Esophagus muscularis mucosa (tissue), 4 donors: Measurements from ENCODE around the gene FBLIM1. TPM values are rescaled to one million over a fixed set of nuclear protein-coding genes. Genes with fewer than 3 reads are reported as not detected.
A peak's percentile ranks its signal among the peaks of the same experiment; 100 is the strongest.

Experiments
- DNase-seq: peaks from one replicate; pipeline ENCODE4 v3.0.0-alpha.2; 2017; ENCODE audit errors: extremely low spot score
- H3K27ac ChIP-seq, 4 donors: fragments of 200-600 bp; sonication (generic); replicated peaks in 1 of 4; 1 replicate in 3 of 4; 2 replicates in 1 of 4; pipeline ENCODE4 v1.5.1; 2016 to 2019; ENCODE audit warnings: mild to moderate bottlenecking in 1 of 4
- H3K27me3 ChIP-seq, 4 donors: fragments of 200-600 bp; sonication (generic); one replicate each; pipeline versions ENCODE4 v1.5.1 to v1.6.0; 2016 to 2019
- H3K36me3 ChIP-seq, 4 donors: fragments of 200-600 bp; sonication (generic); one replicate each; pipeline ENCODE4 v1.5.1; 2016 to 2019
- H3K4me1 ChIP-seq, 4 donors: fragments of 200-600 bp; sonication (generic); one replicate each; pipeline ENCODE4 v1.5.1; 2016 to 2019
- H3K4me3 ChIP-seq, 4 donors: fragments of 200-600 bp; sonication (generic); 1 replicate in 2 of 4; 2 replicates in 2 of 4; pipeline ENCODE4 v1.5.1; 2016 to 2019; ENCODE audit warnings: mild to moderate bottlenecking in 4 of 4, moderate library complexity in 1 of 4
- H3K9me3 ChIP-seq, 4 donors: fragments of 200-600 bp; sonication (generic); 1 replicate in 3 of 4; 2 replicates in 1 of 4; pipeline ENCODE4 v1.5.1; 2016 to 2019
- EP300 ChIP-seq: sonication (generic); formaldehyde crosslinking; IDR thresholded peaks from one replicate; pipeline ENCODE4 v1.6.1; 2017; ENCODE audit warnings: antibody characterized with exemption
- POLR2A ChIP-seq: fragments of 450-650 bp; IDR thresholded peaks from one replicate; pipeline ENCODE4 v1.6.1; 2017; ENCODE audit warnings: antibody characterized with exemption, moderate library complexity, mild to moderate bottlenecking, low read depth
- POLR2AphosphoS5 ChIP-seq, 2 donors: sonication (generic); formaldehyde crosslinking; IDR thresholded peaks; one replicate each; pipeline ENCODE4 v1.6.1; 2017; ENCODE audit warnings: antibody characterized with exemption in 2 of 2
- WGBS: methylation state at CpG from one replicate; pipeline ENCODE4 v1.1.5; 2018; 5-methylcytosine and 5-hydroxymethylcytosine counted together
- intact Hi-C: fragments of 100-400 bp; cut with DNase I; formaldehyde crosslinking; loops from one replicate; pipeline ENCODE4 v1.15.1; 2023
- total RNA-seq, 4 donors: library from RNA; depleted of rRNA; stranded (reverse); fragments of >200 nt; gene quantifications; one replicate each; pipeline versions ENCODE4 v1.1.0 to v1.2.1, GENCODE V29; 2016
- TF ChIP-seq, protein P1 (sequence below), 3 experiments: fragments of 200-600 bp in 2 of 3; fragments of 450-650 bp in 1 of 3; sonication (generic) in 2 of 3; IDR thresholded peaks; one replicate each; pipeline ENCODE4 v1.5.1; 2017 to 2019; ENCODE audit warnings: antibody characterized with exemption in 3 of 3, mild to moderate bottlenecking in 2 of 3, moderate library complexity in 1 of 3

The FBLIM1 gene
- total RNA-seq, 4 donors from 2014 or later = 44.9 to 115 (median 71.8) TPM

DNA sequence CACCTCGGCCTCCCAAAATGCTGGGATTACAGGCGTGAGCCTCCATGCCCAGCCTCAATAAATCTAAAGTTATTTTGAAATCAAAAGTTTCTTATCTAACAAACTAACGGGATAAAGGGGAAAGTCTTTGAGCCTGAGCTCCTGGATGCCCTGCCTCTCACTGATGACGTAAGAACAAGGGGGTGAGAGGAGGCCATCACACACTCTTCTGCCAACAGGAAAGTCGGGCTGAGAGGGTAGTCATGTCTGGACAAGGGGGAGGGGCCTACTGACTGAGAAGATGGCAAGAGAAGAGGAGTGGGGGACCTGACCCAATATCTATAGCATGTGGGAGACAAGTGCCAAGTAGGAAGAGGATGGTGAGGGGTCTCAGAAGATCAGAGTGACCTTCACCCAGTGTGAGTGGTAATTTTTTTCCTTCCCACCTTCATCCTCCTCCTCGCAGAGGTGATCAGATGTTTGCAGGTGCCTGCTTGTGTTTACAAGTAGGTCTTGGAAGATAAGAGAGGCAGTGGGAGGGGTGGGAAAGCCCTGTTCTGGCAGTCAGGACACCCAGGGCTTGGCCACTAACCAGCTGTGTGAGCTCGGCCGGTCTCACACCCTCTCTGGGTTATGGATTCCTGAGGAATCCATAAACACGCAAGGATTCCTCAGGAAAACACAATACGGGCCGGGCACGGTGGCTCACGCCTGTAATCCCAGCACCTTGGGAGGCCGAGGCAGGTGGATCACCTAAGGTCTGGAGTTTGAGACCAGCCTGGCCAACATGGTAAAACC, 39.2 kb downstream of the FBLIM1 start:
- H3K27me3 ChIP-seq = no peaks in the 10 kb centered on the region
- WGBS = 90% methylated on average over 13 of the region's 14 CpGs
- peak overlapping the region; percentile 26 to 60 (median 56) for H3K27ac ChIP-seq
- H3K4me1 ChIP-seq = peaks cover 19 to 69% (median 42%) of the 10 kb centered on the region in 4 donors
- intact Hi-C loops = no loop called here
- no peaks in the 10 kb centered on the region for H3K9me3 ChIP-seq
- H3K4me3 ChIP-seq = no peak overlapping the region
- H3K36me3 ChIP-seq = no peaks in the 10 kb centered on the region
- no peak for DNase-seq
- TF ChIP-seq EP300 (no peak), POLR2A (no peak), POLR2AphosphoS5 (IDR thresholded peaks at IDR 0.05) (no peak)
- TF ChIP-seq, protein P1, sequence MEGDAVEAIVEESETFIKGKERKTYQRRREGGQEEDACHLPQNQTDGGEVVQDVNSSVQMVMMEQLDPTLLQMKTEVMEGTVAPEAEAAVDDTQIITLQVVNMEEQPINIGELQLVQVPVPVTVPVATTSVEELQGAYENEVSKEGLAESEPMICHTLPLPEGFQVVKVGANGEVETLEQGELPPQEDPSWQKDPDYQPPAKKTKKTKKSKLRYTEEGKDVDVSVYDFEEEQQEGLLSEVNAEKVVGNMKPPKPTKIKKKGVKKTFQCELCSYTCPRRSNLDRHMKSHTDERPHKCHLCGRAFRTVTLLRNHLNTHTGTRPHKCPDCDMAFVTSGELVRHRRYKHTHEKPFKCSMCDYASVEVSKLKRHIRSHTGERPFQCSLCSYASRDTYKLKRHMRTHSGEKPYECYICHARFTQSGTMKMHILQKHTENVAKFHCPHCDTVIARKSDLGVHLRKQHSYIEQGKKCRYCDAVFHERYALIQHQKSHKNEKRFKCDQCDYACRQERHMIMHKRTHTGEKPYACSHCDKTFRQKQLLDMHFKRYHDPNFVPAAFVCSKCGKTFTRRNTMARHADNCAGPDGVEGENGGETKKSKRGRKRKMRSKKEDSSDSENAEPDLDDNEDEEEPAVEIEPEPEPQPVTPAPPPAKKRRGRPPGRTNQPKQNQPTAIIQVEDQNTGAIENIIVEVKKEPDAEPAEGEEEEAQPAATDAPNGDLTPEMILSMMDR (IDR thresholded peaks at IDR 0.05) = no peak

DNA sequence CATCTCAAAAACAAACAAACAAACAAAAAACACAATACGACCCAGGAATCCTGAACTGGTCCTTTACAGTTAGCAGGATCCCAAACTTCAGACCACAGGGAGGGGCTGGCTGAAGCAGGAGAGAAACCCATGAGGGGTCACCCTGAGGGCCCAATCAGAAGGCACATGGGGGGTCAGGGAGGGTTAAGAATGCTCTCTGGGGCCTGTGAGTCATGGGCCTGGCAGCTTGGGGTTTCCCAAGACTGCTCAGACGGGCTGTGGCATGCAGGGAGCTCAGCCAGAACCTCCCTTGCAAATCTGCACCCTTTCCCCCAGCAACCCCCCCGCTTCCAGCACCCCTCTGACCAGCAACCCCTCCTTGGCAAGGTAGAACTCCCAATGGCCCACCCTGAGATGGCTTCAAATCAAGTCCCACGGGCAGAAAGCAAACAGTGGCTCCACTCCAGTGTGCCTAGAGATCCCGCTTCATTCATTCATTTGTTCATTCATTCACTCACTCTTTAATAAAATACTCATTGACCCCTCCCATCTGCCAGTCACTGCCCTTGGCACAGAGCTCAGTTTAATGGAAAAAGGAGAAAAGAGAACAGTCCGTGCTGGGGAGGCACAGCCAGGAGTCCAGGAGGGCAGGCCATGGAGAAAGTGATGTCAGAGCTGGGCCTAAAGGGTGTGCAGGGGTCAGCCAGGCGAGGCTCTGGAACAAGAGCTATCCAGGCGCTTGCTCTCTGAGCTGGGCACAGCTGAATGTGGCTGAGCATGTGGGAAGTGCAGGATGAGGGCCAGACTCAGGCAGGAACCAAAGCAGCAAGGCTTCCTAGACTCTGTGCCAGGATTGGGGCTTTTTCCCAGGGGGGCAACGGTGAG, 40.6 kb downstream of the FBLIM1 start:
- H3K4me3 ChIP-seq = no peak overlapping the region
- H3K9me3 ChIP-seq = no peaks in the 10 kb centered on the region
- peaks cover 19 to 66% (median 41%) of the 10 kb centered on the region in 4 donors for H3K4me1 ChIP-seq
- H3K27ac ChIP-seq = peak overlapping the region; percentile 58 to 74 (median 70)
- H3K27me3 ChIP-seq = no peaks in the 10 kb centered on the region
- 31% methylated on average over 7 of the region's 9 CpGs for WGBS
- no peak for DNase-seq
- no peaks in the 10 kb centered on the region for H3K36me3 ChIP-seq
- intact Hi-C loops = no loop called here
- TF ChIP-seq EP300 = peak; percentile 13
- TF ChIP-seq POLR2AphosphoS5 (IDR thresholded peaks at IDR 0.05) = peak; percentile 53 to 62
- no peak for TF ChIP-seq POLR2A
- TF ChIP-seq, protein P1 (IDR thresholded peaks at IDR 0.05) = no peak

DNA sequence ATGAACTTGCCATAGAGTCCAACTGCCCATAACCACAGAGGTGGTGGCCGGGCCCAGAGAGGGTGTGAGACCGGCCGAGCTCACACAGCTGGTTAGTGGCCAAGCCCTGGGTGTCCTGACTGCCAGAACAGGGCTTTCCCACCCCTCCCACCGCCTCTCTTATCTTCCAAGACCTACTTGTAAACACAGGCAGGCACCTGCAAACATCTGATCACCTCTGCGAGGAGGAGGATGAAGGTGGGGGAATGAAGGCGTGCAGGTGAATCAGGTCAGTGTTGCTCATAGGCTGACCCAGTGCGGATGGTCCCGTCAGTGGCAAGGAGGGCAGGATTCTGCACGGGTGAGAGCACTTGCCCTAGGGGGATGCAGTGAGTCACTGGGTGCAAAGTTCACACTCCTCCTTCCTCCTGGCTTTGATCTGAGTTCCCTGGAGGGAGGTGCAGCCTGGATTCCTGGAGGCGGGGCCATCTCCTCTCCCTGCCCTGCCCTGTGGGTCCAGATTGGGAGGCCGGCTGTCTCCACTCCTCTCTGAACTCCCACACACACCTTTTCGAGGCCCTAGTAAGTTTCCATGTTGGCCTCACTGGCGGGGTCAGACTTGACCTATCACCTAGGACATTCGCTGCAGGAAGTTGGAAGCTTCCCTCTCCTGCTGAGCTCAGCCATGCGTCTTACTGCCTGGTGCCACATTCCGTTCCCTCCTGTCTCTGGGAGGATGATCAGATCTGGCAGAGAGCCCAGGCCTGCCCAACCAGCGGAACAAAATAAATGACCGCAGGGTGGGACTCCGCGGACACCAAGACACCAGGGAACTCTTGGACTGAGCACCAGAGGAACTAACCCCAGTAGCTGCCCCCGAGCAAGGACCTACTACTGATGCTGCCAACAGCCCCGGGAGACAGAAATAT, 41.6 kb downstream of the FBLIM1 start:
- H3K4me3 ChIP-seq = no peak overlapping the region
- H3K4me1 ChIP-seq = peaks cover 19 to 62% (median 41%) of the 10 kb centered on the region in 4 donors
- intact Hi-C loops = no loop called here
- peak overlapping the region; percentile 58 to 74 (median 70) for H3K27ac ChIP-seq
- H3K36me3 ChIP-seq = no peaks in the 10 kb centered on the region
- H3K9me3 ChIP-seq = no peaks in the 10 kb centered on the region
- no peaks in the 10 kb centered on the region for H3K27me3 ChIP-seq
- no peak for DNase-seq
- TF ChIP-seq POLR2A = no peak
- TF ChIP-seq EP300 = peak; percentile 44
- TF ChIP-seq, protein P1 (IDR thresholded peaks at IDR 0.05) = no peak
- peak; percentile 47 to 63 for TF ChIP-seq POLR2AphosphoS5 (IDR thresholded peaks at IDR 0.05)
- WGBS = 41% methylated on average over 22 of the region's 22 CpGs

DNA sequence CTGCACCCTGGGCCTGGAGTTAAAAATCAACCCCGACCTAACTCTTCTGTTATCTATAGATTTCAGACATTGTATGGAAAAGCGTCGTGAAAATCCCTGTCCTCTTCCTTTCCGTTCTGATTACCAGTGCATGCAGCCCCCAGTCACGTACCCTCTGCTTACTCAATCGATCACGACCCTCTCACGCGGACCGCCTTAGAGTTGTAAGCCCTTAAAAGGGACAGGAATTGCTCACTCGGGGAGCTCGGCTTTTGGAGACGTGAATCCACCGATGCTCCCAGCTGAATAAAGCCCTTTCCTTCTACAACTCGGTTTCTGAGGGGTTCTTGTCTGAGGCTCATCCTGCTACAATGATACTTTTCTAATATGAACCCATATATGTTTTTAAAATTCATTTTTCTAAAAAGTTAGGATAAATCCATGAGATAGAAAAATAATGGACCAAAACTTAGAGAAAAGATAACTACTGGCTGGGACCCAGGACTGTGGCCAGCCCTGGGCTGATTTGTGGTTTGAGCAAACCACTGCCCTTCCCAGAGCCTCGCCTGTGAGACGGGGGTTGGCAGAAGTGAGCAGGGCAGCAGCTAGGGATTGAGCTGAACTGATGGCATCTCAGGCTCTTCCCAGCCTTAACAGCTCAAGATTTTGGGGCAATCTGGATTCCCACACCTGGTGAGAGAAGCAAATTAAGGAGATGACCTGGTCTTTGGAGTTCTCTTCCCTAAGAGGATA, 43.8 kb downstream of the FBLIM1 start:
- Histone ChIP-seq H3K27me3 (no peaks in the 10 kb centered on the region), H3K4me1 (peaks cover 19 to 42% (median 29%) of the 10 kb centered on the region in 4 donors), H3K36me3 (no peaks in the 10 kb centered on the region), H3K4me3 (no peak overlapping the region), H3K27ac (no peak overlapping the region), H3K9me3 (no peaks in the 10 kb centered on the region)
- intact Hi-C loops = no loop called here
- WGBS = 83% methylated on average over 17 of the region's 17 CpGs
- no peak for DNase-seq
- no peak for TF ChIP-seq POLR2AphosphoS5 (IDR thresholded peaks at IDR 0.05)
- TF ChIP-seq, protein P1 (IDR thresholded peaks at IDR 0.05) = no peak
